Ovary (tissue), 9 donors: ENCODE measurements around the gene FADD. TPM values are rescaled to one million over a fixed set of nuclear protein-coding genes. Genes with fewer than 3 reads are reported as not detected.

ENCODE experiments used
- DNase-seq, 5 donors: peaks; one replicate each; pipeline ENCODE4 v3.0.0-alpha.2; 2019 to 2020
- H3K27ac ChIP-seq, 2 donors: fragments of 200-600 bp; one replicate each; pipeline versions ENCODE4 v1.5.1 to v1.8.0; 2019 to 2022
- H3K27me3 ChIP-seq: fragments of 200-600 bp; one replicate; pipeline ENCODE4 v1.8.0; 2022
- H3K36me3 ChIP-seq: fragments of 200-600 bp; sonication (generic); one replicate; pipeline ENCODE4 v1.5.1; 2019
- H3K4me1 ChIP-seq: one replicate; pipeline ENCODE4 v1.8.1; 2013; ENCODE audit warnings: mild to moderate bottlenecking, moderate library complexity; ENCODE audit not compliant: insufficient read depth
- H3K4me3 ChIP-seq: fragments of 200-600 bp; sonication (generic); one replicate; pipeline ENCODE4 v1.5.1; 2017
- H3K9me3 ChIP-seq, 2 donors: fragments of 200-600 bp in 1 of 2; sonication (generic) in 1 of 2; one replicate each; pipeline versions ENCODE4 v1.5.1 to v1.8.1; 2013 to 2019; ENCODE audit warnings: mild to moderate bottlenecking in 1 of 2, moderate library complexity in 1 of 2
- CTCF ChIP-seq, 3 donors: fragments of 450-650 bp in 2 of 3; fragments of 200-600 bp in 1 of 3; IDR thresholded peaks; one replicate each; pipeline versions ENCODE4 v1.5.1 to v1.8.0; 2016 to 2022; ENCODE audit warnings: antibody characterized with exemption in 3 of 3, mild to moderate bottlenecking in 1 of 3
- EP300 ChIP-seq: sonication (generic); formaldehyde crosslinking; IDR thresholded peaks from one replicate; pipeline ENCODE4 v1.6.1; 2017; ENCODE audit warnings: antibody characterized with exemption
- POLR2A ChIP-seq: fragments of 450-650 bp; IDR thresholded peaks from one replicate; pipeline ENCODE4 v1.6.1; 2017; ENCODE audit warnings: antibody characterized with exemption, mild to moderate bottlenecking, moderate library complexity
- WGBS, 3 donors: extraction: QIAGEN DNeasy Blood & Tissue Kit in 1 of 3; methylation state at CpG; one replicate each; pipeline versions ENCODE4 v1.1.5 to v1.1.7; 2013 to 2017; 5-methylcytosine and 5-hydroxymethylcytosine counted together
- intact Hi-C, 4 donors: fragments of 100-400 bp; cut with DNase I; formaldehyde crosslinking; loops; one replicate each; pipeline versions ENCODE4 v1.11.0 to v1.15.1; 2022 to 2023
- polyA plus RNA-seq, 2 donors: library from polyadenylated mRNA; stranded (reverse); fragments of 200-250 nt in 1 of 2; fragments of 350-450 nt in 1 of 2; fragmentation: Illumina TruSeq in 1 of 2; extraction: RNeasy Lipid Tissue Mini Kit (QIAGEN cat#74804) in 1 of 2; gene quantifications; one replicate each; pipeline ENCODE4 v1.2.3, GENCODE V29; 2013 to 2014
- total RNA-seq, 7 donors: library from RNA; depleted of rRNA in 2 of 7; stranded (reverse); fragments of >200 nt in 2 of 7; fragmentation: NEBNext Ultra II Directional in 3 of 7; extraction: Animal tissue kit (Norgen Biotek cat#: 25700) in 3 of 7; gene quantifications; one replicate each; pipeline versions ENCODE4 v1.1.0 to v1.2.4, GENCODE V29; 2016 to 2023
- donor health status: DM: no; HTN: no; CAD: no; lungs with moderate emphysema.
- donor health status: DM: no; HTN: no; CAD: no.
- donor health status: Bipolar disorder and iron deficiency.
- donor health status: DM: yes; HTN: yes; CAD: no.
- donor health status: DM: no; HTN: no; CAD: no.
- donor health status: DM: yes; HTN: yes; CAD: no.

The FADD gene
- total and polyA plus RNA-seq, 9 donors: 13.1 to 22.3 (median 16.5) TPM

GRCh38 chr11:70252844-70253243 is 49.7 kb downstream of the FADD start:
- intact Hi-C loops: no loop called here
- H3K36me3 ChIP-seq: no peaks in the 10 kb centered on the region
- H3K4me1 ChIP-seq: no peaks in the 10 kb centered on the region
- no peak overlapping the region for H3K27ac ChIP-seq
- TF ChIP-seq CTCF (IDR thresholded peaks at IDR 0.05) (no peak), POLR2A (no peak), EP300 (no peak)
- no peak overlapping the region for H3K4me3 ChIP-seq
- H3K9me3 ChIP-seq: no peaks in the 10 kb centered on the region
- no peaks in the 10 kb centered on the region for H3K27me3 ChIP-seq
- no peak for DNase-seq
- WGBS, 3 donors: 95% methylated on average over 12 of the region's 12 CpGs

- Histone ChIP-seq H3K9me3 (no peaks in the 10 kb centered on the region), H3K27me3 (no peaks in the 10 kb centered on the region), H3K36me3 (no peaks in the 10 kb centered on the region), H3K4me3 (no peak overlapping the region), H3K4me1 (no peaks in the 10 kb centered on the region), H3K27ac (no peak overlapping the region)
- intact Hi-C loops: no loop called here
- TF ChIP-seq CTCF (IDR thresholded peaks at IDR 0.05): no peak
- no peak for TF ChIP-seq EP300
- no peak for TF ChIP-seq POLR2A
- no peak for DNase-seq
- WGBS, 3 donors: 45 to 53% (median 46%) methylated on average over 12 of the region's 12 CpGs
Measured at GRCh38 chr11:70255477-70256116, 52.5 kb downstream of the FADD start.

Other genes with a start within 250 kb of the FADD start
- gene ANO1, start 125.0 kb upstream of the FADD start, total RNA-seq: 10 to 100 TPM in 3 of 7 donors, 1 to 10 TPM in 4; 1.7 to 59.1 (median 8.6) TPM
- 10 to 100 TPM in 1 of 2 donors, 1 to 10 TPM in 1; 2.1 to 13.1 TPM for gene ANO1, start 125.0 kb upstream of the FADD start, polyA plus RNA-seq
- 10 to 100 TPM; 25.9 to 60.3 (median 46.4) TPM for gene PPFIA1, start 67.4 kb downstream of the FADD start, total RNA-seq
- gene PPFIA1, start 67.4 kb downstream of the FADD start, polyA plus RNA-seq: 10 to 100 TPM; 20.5 to 28.1 TPM
- 100 to 1,000 TPM; 197 to 321 (median 207) TPM for gene CTTN, start 195.2 kb downstream of the FADD start, total RNA-seq
- gene CTTN, start 195.2 kb downstream of the FADD start, polyA plus RNA-seq: 100 to 1,000 TPM; 129 to 131 TPM